COLO668 (cell line): ENCODE results near the gene PIM2.

Experiments used
- DNase-seq: peaks from one replicate; lab custom pipeline; 2025; ENCODE audit not compliant: unreplicated experiment; lab: John Stamatoyannopoulos, UW

The PIM2 gene

DNA sequence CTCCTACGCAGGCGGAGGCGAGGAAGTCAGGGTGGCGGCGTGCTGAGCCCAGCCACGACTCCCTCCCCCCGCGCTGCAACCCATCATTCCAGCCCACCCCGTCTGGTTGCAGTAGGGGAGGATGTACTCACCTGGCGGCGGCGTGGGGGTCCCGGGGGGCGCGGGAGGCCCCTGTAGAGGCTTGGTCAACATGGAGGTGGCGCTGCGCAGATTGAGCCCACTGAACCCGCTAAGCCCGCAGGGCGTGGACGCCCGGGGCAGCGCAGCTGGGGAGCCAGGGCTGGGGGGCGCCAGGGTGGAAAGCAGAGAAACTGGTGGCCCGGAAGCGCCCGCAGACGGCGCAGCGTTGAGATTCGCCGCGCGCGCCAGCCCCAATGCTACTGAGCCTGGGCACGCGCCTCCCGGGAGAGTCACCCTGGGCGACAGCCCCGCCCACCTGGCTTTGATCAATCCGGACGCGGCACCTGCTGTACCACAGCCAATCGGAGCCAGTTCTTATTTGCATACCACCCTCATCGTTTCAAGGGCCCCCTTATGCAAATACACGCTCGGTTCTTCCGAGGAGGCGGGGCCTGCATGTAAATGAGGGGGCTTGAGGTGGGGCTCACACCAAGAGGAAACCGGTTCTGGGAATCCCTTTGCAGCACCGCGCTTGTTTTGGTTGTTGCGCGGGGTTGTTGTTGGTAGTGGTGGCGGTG lies at the start of gene PIM2:
PIM2 (minus strand) TSS at position 382 of the 698 bp plus-strand sequence; CDS start at position 192, 190 bp downstream.
- peak; percentile 95 for DNase-seq

GRCh38 chrX:48968377-48968776 lies 49.6 kb upstream of the PIM2 start:
- no peak for DNase-seq

GRCh38 chrX:48966796-48967579 lies 48.2 kb upstream of the PIM2 start:
- no peak for DNase-seq

- DNase-seq, result no peak
These were observed 47.1 kb upstream of the PIM2 start for GRCh38 chrX:48965959-48966358.

- no peak for DNase-seq
These were observed 42.8 kb upstream of the PIM2 start for GRCh38 chrX:48961585-48962091.

GRCh38 chrX:48960291-48960690 lies 41.5 kb upstream of the PIM2 start:
- DNase-seq, result no peak

DNA sequence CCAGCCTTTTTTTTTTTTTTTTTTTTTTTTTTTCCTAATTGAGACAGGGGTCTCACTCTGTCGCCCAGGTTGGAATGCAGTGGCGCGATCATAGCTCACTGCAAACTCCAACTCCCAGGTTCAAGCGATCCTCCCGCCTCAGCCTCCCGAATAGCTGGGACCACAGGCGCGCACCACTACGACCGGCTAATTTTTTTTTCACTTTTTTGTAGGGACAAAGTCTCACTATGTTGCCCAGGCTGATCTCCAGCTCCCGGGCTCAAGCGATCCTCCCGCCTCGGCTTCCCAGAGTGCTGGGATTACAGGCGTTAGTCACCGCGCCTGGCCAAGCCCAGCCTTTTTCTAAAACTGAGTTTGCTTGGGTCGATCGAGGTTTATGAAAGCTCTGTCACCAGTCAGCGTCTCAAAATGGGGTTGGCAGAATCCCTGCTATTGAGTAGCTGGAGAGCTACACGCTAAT lies 39.8 kb upstream of the PIM2 start:
- peak; percentile 17 for DNase-seq

DNA sequence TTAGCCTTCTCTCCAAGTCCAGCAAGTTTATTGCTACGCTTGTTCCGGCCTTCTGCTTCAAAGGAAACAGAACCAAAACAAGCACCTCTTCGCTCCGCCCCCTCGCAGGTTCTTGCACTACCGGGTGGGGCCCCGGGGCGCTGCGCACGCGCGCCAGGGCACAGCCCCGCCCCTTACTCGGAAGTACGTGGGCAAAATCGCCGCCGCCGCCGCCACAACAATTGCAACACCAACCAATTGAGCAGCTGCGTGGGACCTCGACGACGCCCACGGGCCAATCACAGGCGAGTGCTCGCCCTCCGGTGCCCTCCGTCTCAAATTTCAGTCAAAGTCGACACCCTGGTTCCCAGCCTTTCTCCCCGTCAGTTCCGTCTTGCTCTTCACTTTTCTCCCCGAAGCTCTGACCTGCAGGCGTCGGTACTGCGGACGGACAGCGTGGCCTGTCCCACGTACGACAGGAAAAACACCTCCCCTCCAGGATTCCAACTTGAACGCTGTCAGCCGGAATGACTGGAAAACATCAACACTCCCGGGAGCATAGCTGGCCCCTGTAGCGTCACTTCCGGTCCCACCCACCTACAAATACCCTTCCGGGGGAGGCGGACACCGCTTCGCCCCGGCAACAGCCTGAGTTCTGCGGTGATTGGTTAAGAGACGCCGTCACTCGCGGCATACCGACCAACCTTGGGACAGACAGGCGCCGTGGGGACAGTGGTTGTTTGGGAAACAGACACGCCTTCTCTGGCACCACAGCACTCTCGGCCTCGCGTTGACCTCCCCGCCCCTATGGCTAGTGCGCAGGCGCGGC lies 39.2 kb upstream of the PIM2 start:
- peak; percentile 95 for DNase-seq

DNA sequence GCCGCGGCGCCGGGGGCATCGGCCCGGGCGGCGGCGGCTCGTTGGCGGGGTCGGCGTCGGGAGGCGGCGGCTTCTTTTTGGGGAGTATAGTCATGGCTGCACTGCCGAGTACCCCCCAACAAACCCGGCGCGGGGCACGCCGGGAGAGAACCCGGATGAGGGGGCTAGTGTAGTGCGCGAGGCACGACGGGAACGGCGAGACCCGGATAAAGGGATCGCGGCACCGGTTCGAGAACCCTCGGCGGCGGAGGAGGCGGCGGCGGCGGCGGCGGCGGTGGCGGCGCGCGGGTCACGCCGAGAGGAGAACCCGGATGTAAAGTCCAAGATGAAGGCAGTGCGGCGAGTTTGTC lies 38.6 kb upstream of the PIM2 start, which contains the start of gene OTUD5:
OTUD5 (minus strand) TSS at position 131 of the 350 bp plus-strand sequence; CDS start at position 94, 37 bp downstream.
- DNase-seq, result peak; percentile 75

DNA sequence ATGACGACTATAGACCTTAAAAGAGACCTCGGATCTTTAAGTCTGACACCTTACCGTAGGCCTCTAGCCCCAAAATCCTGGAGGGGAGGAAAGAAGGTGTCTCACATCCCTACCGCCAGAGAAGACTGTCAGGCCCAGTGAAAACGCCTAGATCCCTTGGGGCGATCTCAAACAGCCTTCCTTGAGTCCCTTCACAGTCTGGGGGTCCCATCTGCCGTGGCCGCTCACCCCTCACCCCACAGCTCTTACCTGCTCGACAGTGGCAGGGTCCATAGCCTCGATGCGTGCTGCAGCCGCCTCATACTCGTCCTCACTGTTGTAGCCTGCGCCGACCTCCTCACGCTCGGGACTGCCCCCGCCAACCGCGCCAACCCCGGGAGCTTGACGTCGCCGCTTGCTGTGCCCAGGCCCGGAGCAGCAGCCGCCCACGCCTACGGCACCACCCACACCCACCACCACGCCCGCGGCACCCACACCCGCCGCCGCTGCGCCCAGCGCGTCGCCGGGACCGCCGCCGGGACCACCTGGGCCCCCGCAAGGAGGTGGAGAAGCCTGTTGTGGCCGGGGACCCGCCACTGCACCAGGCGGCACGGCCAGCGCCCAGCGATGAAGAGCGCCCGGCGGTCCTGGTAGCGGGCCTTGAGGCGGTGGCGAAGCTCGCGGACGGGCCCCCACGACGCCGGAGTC lies 38.0 kb upstream of the PIM2 start:
- DNase-seq, result peak; percentile 15

GRCh38 chrX:48948589-48948988 lies 29.8 kb upstream of the PIM2 start:
- DNase-seq, result no peak

GRCh38 chrX:48945517-48946348 lies 26.9 kb upstream of the PIM2 start:
- DNase-seq, result peak; percentile 27

DNA sequence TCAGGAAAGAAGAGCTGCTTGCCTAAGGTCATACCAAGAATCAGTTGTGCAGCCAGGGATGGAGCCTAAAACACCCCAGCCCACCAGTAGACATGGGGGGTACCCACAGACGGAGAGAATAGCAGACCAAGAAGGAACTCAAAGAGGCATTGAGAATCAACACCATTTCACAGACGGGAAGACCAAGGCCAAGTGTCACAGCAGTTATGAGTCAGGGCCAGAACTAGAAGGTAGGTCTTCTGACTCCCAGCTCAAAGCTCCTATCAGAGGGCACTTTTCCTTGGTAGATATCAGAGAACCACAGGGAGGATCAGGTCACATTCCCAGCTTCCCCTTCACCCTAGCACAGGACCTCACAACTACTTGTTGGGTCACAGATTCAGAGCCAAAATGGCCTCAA lies 24.1 kb upstream of the PIM2 start:
- no peak for DNase-seq

DNA sequence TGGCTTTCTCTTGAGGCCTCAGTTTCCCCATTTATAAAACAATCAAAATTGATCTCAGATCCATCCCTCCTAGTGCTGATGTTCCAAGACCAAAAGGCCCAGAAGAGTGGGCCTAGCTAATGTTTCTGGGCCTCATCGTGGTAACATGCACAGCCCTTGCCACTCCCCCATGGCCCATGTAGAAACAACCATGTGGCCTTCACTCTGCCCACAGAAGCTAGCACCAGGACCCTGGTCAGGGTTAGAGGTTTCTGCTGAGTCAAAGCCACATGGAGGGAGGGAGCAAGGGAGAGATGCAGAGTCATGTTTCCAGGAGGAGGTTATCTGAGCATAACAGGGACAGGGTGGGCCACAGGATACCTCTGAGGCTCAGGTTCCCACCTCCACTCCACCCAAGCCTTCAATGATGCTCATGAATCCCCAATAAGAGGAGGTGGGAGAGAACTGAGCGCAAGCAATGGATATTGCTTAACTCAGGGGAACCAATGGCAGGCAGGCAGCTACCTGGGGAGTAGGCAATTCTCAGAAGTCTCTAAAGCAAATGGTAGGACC lies 21.7 kb upstream of the PIM2 start:
- no peak for DNase-seq

- DNase-seq, result no peak
These were observed 20.9 kb upstream of the PIM2 start for GRCh38 chrX:48939524-48940228.

DNA sequence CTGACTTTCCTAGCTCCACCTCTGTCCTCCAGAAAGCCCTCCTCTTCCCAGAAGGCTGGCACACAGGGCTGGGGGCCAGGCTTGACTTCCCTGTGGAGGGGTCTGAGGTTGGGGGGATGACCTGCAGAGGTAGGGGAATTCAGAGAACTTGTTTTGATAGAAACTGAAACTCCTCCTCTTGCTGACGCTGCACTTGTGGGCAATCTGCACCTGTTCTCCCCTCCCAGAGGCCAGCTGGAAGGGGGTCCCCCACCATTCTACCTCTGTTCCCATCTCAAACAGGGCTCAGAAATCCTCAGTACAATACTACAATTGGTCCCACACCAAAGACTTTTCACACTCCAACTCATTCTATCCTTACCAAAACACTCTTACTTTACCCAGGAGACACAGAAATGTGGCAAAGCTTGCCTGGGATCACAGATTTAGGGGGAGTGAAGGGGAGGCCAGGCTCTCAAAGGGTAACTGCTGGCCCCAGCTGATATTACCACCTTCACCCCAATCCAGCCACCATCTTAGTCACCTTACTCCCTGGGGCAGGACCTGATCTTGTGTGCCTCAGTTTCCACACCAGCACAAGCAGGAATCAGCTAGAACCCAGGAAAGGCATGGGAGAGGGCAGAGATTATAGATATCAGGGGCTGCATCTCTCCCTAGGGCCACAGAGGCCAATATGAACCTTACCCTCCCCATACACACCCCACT lies 20.0 kb upstream of the PIM2 start:
- no peak for DNase-seq

GRCh38 chrX:48937054-48937907 lies 18.5 kb upstream of the PIM2 start:
- DNase-seq, result no peak
